HEK293 (cell line): ENCODE data around the gene CDYL.

Source experiments
- CTCF ChIA-PET: fragments of 350-600 bp; formaldehyde crosslinking; extraction: SDS; loops from one replicate; lab custom pipeline; 2021; ENCODE audit warnings: antibody characterized with exemption; lab: Yijun Ruan, JAX
- POLR2A ChIA-PET: fragments of 300-600 bp; formaldehyde crosslinking; extraction: SDS; loops from one replicate; lab custom pipeline; 2020; ENCODE audit warnings: antibody characterized with exemption, inconsistent platforms; lab: Yijun Ruan, JAX
- H3K27ac ChIP-seq: fragments of 200-500 bp; sonication (Bioruptor generic); 2 replicates; pipeline ENCODE4 v1.5.1; 2014; ENCODE audit warnings: low read depth, low read length, control low read depth, inconsistent platforms; ENCODE audit errors: extremely low read depth
- H3K36me3 ChIP-seq, 2 experiments: fragments of 200-500 bp in 1 of 2; sonication (Bioruptor generic) in 1 of 2; 1 replicate in 1 of 2; 2 replicates in 1 of 2; pipeline ENCODE4 v1.5.1; 2014 to 2017; ENCODE audit warnings: inconsistent platforms in 2 of 2, low read length in 2 of 2; ENCODE audit not compliant: control insufficient read depth in 2 of 2, insufficient read depth in 1 of 2
- H3K4me1 ChIP-seq: fragments of 200-500 bp; sonication (Bioruptor generic); 2 replicates; pipeline ENCODE4 v1.5.1; 2014; ENCODE audit warnings: mild to moderate bottlenecking, low read length, inconsistent platforms; ENCODE audit not compliant: control insufficient read depth, insufficient read depth
- H3K4me3 ChIP-seq: 2 replicates; pipeline ENCODE4 v1.5.1; 2011; ENCODE audit warnings: low read depth, mild to moderate bottlenecking, control low read depth, low read length, moderate library complexity
- H3K9me3 ChIP-seq: fragments of 200-500 bp; sonication (Bioruptor generic); 2 replicates; pipeline ENCODE4 v1.5.1; 2014; ENCODE audit warnings: low read depth, low read length, inconsistent platforms; ENCODE audit not compliant: control insufficient read depth, insufficient read depth
- EGR2 ChIP-seq: fragments of 450-650 bp; formaldehyde crosslinking; IDR thresholded peaks from 2 replicates; pipeline ENCODE4 v1.5.1; 2016; ENCODE audit warnings: low read depth, missing biosample characterization, missing genetic modification characterization
- GLI4 ChIP-seq: fragments of 450-650 bp; formaldehyde crosslinking; IDR thresholded peaks from 2 replicates; pipeline ENCODE4 v1.5.1; 2016; ENCODE audit warnings: missing biosample characterization, missing genetic modification characterization
- HIC1 ChIP-seq: fragments of 450-650 bp; formaldehyde crosslinking; IDR thresholded peaks from 2 replicates; pipeline ENCODE4 v1.5.1; 2016; ENCODE audit warnings: missing biosample characterization, missing genetic modification characterization
- MYNN ChIP-seq: fragments of 450-650 bp; formaldehyde crosslinking; IDR thresholded peaks from 2 replicates; pipeline ENCODE4 v1.5.1; 2016; ENCODE audit warnings: missing biosample characterization, missing genetic modification characterization, borderline replicate concordance
- OVOL3 ChIP-seq: fragments of 450-650 bp; formaldehyde crosslinking; IDR thresholded peaks from 2 replicates; pipeline ENCODE4 v1.5.1; 2016; ENCODE audit warnings: missing biosample characterization, missing genetic modification characterization
- SP2 ChIP-seq: fragments of 450-650 bp; formaldehyde crosslinking; IDR thresholded peaks from 2 replicates; pipeline ENCODE4 v1.5.1; 2016; ENCODE audit warnings: missing biosample characterization, missing genetic modification characterization
- ZBTB17 ChIP-seq: fragments of 450-650 bp; formaldehyde crosslinking; IDR thresholded peaks from 2 replicates; pipeline ENCODE4 v1.5.1; 2016; ENCODE audit warnings: missing biosample characterization, missing genetic modification characterization
- ZBTB48 ChIP-seq: fragments of 450-650 bp; formaldehyde crosslinking; IDR thresholded peaks from 2 replicates; pipeline ENCODE4 v1.5.1; 2016; ENCODE audit warnings: missing biosample characterization, missing genetic modification characterization
- ZFHX2 ChIP-seq: fragments of 450-650 bp; formaldehyde crosslinking; conservative IDR thresholded peaks from 2 replicates; pipeline ENCODE4 v1.5.1; 2016; ENCODE audit warnings: missing biosample characterization, missing genetic modification characterization
- ZFP69B ChIP-seq: fragments of 450-650 bp; formaldehyde crosslinking; IDR thresholded peaks from 2 replicates; pipeline ENCODE4 v1.5.1; 2016; ENCODE audit warnings: missing biosample characterization, missing genetic modification characterization
- ZIC2 ChIP-seq: fragments of 450-650 bp; formaldehyde crosslinking; IDR thresholded peaks from 2 replicates; pipeline ENCODE4 v1.5.1; 2016; ENCODE audit warnings: missing biosample characterization, missing genetic modification characterization
- ZNF146 ChIP-seq: fragments of 450-650 bp; formaldehyde crosslinking; IDR thresholded peaks from 2 replicates; pipeline ENCODE4 v1.5.1; 2016; ENCODE audit warnings: missing biosample characterization, missing genetic modification characterization
- ZNF202 ChIP-seq: fragments of 450-650 bp; formaldehyde crosslinking; IDR thresholded peaks from 2 replicates; pipeline ENCODE4 v1.5.1; 2016; ENCODE audit warnings: missing biosample characterization, missing genetic modification characterization, borderline replicate concordance
- ZNF24 ChIP-seq: fragments of 450-650 bp; formaldehyde crosslinking; IDR thresholded peaks from 2 replicates; pipeline ENCODE4 v1.5.1; 2016; ENCODE audit warnings: missing biosample characterization, missing genetic modification characterization
- ZNF280D ChIP-seq: fragments of 450-650 bp; formaldehyde crosslinking; IDR thresholded peaks from 2 replicates; pipeline ENCODE4 v1.5.1; 2016; ENCODE audit warnings: missing biosample characterization, missing genetic modification characterization
- ZNF335 ChIP-seq: fragments of 450-650 bp; formaldehyde crosslinking; conservative IDR thresholded peaks from 2 replicates; pipeline ENCODE4 v1.5.1; 2016; ENCODE audit warnings: missing biosample characterization, missing genetic modification characterization
- ZNF341 ChIP-seq: fragments of 450-650 bp; formaldehyde crosslinking; IDR thresholded peaks from 2 replicates; pipeline ENCODE4; 2016; ENCODE audit warnings: low read depth, missing biosample characterization, missing genetic modification characterization
- ZNF416 ChIP-seq: fragments of 450-650 bp; formaldehyde crosslinking; IDR thresholded peaks from 2 replicates; pipeline ENCODE4 v1.5.1; 2016; ENCODE audit warnings: missing biosample characterization, missing genetic modification characterization
- ZNF423 ChIP-seq: fragments of 450-650 bp; formaldehyde crosslinking; IDR thresholded peaks from 2 replicates; pipeline ENCODE4 v1.5.1; 2016; ENCODE audit warnings: missing biosample characterization, missing genetic modification characterization
- ZNF610 ChIP-seq: fragments of 450-650 bp; formaldehyde crosslinking; IDR thresholded peaks from 2 replicates; pipeline ENCODE4 v1.5.1; 2016; ENCODE audit warnings: missing biosample characterization, missing genetic modification characterization, borderline replicate concordance
- ZNF623 ChIP-seq: fragments of 450-650 bp; formaldehyde crosslinking; IDR thresholded peaks from 2 replicates; pipeline ENCODE4 v1.5.1; 2016; ENCODE audit warnings: missing biosample characterization, missing genetic modification characterization
- ZNF654 ChIP-seq: fragments of 450-650 bp; formaldehyde crosslinking; IDR thresholded peaks from 2 replicates; pipeline ENCODE4 v1.5.1; 2016; ENCODE audit warnings: low read depth, missing biosample characterization, missing genetic modification characterization
- ZNF660 ChIP-seq: fragments of 450-650 bp; IDR thresholded peaks from 2 replicates; pipeline ENCODE4 v1.5.1; 2018; ENCODE audit warnings: missing biosample characterization, mild to moderate bottlenecking, missing genetic modification characterization
- ZNF701 ChIP-seq: fragments of 450-650 bp; formaldehyde crosslinking; IDR thresholded peaks from 2 replicates; pipeline ENCODE4 v1.5.1; 2016; ENCODE audit warnings: missing biosample characterization, missing genetic modification characterization
- ZSCAN4 ChIP-seq: fragments of 450-650 bp; formaldehyde crosslinking; IDR thresholded peaks from 2 replicates; pipeline ENCODE4 v1.5.1; 2017; ENCODE audit warnings: missing biosample characterization, missing genetic modification characterization
- TF ChIP-seq, protein P1 (sequence below): fragments of 450-650 bp; formaldehyde crosslinking; IDR thresholded peaks from 2 replicates; pipeline ENCODE4 v1.5.1; 2016; ENCODE audit warnings: missing biosample characterization, missing genetic modification characterization

The CDYL gene

DNA sequence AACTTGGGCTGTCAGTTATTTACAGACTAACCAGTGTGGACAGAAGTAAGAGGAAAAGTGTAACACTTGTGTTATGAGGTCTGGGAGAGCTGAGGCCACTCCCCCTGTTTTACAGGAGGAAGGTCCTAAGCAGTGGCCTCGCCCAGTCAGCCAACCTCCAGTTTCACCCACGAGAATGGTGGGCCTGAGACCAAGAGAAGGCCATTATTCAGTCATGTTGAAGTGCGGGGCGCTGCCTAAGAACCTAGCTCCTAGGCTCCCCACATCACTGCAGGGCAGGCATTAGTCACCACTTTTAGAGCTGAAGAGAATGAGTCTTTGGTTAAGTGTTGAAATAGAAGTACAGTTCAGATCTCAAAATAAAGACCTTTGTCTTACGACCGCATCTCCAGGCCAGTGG lies 27.9 kb downstream of the CDYL start:
- CTCF ChIA-PET, result interaction anchor here (0.9 to 1.2 kb wide), 2 partner anchors 14 to 40 kb away, joined by 3 to 4 read pairs; no protein-coding TSS in a partner anchor
- H3K36me3 ChIP-seq, result no peaks in the 10 kb centered on the region; a peak in 1 of 3 replicates
- POLR2A ChIA-PET, result interaction anchor here (0.6 kb wide), 1 partner anchor 43 kb away, joined by 4 read pairs; no protein-coding TSS in a partner anchor

GRCh38 chr6:4805553-4806336 lies 29.5 kb downstream of the CDYL start:
- peaks cover 11% of the 10 kb centered on the region for H3K4me1 ChIP-seq
- no peak overlapping the region for H3K4me3 ChIP-seq
- H3K36me3 ChIP-seq, result no peaks in the 10 kb centered on the region
- H3K27ac ChIP-seq, result no peak overlapping the region
- CTCF ChIA-PET, result interaction anchor here (0.6 to 3.2 kb wide), 9 partner anchors 9 to 379 kb away, joined by 3 to 10 read pairs (median 4); no protein-coding TSS in a partner anchor
- no peaks in the 10 kb centered on the region for H3K9me3 ChIP-seq
- POLR2A ChIA-PET, result no interaction called here
- TF ChIP-seq ZBTB17 (peak; percentile 46; the same call in 1 of the 2 replicates), ZFP69B (no peak), ZNF416 (no peak), ZBTB48 (no peak), ZNF654 (peak; percentile 25; the same call in 1 of the 2 replicates), ZNF335 (no peak), ZSCAN4 (tag by site-specific recombination) (no peak), ZNF146 (tag by site-specific recombination) (0 out of 2 replicates have a peak, but pooled peaks have one; percentile 12), HIC1 (no peak), ZIC2 (tag by site-specific recombination) (peak; percentile 56; the same call in 1 of the 2 replicates), ZNF341 (tag by site-specific recombination) (peak; percentile 24; the same call in 1 of the 2 replicates), GLI4 (tag by site-specific recombination) (0 out of 2 replicates have a peak, but pooled peaks have one; percentile 74)
- TF ChIP-seq, protein P1, sequence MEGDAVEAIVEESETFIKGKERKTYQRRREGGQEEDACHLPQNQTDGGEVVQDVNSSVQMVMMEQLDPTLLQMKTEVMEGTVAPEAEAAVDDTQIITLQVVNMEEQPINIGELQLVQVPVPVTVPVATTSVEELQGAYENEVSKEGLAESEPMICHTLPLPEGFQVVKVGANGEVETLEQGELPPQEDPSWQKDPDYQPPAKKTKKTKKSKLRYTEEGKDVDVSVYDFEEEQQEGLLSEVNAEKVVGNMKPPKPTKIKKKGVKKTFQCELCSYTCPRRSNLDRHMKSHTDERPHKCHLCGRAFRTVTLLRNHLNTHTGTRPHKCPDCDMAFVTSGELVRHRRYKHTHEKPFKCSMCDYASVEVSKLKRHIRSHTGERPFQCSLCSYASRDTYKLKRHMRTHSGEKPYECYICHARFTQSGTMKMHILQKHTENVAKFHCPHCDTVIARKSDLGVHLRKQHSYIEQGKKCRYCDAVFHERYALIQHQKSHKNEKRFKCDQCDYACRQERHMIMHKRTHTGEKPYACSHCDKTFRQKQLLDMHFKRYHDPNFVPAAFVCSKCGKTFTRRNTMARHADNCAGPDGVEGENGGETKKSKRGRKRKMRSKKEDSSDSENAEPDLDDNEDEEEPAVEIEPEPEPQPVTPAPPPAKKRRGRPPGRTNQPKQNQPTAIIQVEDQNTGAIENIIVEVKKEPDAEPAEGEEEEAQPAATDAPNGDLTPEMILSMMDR (tag by site-specific recombination), result peak; percentile 72

More for the DNA sequence above, 27.9 kb downstream of the CDYL start:
- no peak overlapping the region for H3K27ac ChIP-seq
- peaks cover 3% of the 10 kb centered on the region for H3K4me1 ChIP-seq
- TF ChIP-seq SP2 (tag by site-specific recombination) (no peak), ZNF610 (tag by site-specific recombination) (no peak), ZNF423 (tag by site-specific recombination) (no peak), ZNF24 (tag by site-specific recombination) (no peak), ZNF280D (tag by site-specific recombination) (no peak), ZSCAN4 (tag by site-specific recombination) (no peak), ZNF701 (tag by site-specific recombination) (no peak), ZFHX2 (tag by site-specific recombination) (peak; percentile 51), ZNF623 (no peak), ZNF660 (tag by site-specific recombination) (no peak), MYNN (tag by site-specific recombination) (no peak), EGR2 (peak; percentile 35; the same call in 1 of the 2 replicates), ZNF202 (tag by site-specific recombination) (no peak), OVOL3 (no peak)
- H3K4me3 ChIP-seq, result no peak overlapping the region
- no peaks in the 10 kb centered on the region; the same call in 1 of the 2 replicates for H3K9me3 ChIP-seq
